ENCODE data around the gene SPN.
"Not testable (repeated sequence)": the region's sequence is repeated elsewhere in the genome, so short reads cannot be mapped to it uniquely, and the experiment has no call there.

- TF ChIP-seq, protein P1, sequence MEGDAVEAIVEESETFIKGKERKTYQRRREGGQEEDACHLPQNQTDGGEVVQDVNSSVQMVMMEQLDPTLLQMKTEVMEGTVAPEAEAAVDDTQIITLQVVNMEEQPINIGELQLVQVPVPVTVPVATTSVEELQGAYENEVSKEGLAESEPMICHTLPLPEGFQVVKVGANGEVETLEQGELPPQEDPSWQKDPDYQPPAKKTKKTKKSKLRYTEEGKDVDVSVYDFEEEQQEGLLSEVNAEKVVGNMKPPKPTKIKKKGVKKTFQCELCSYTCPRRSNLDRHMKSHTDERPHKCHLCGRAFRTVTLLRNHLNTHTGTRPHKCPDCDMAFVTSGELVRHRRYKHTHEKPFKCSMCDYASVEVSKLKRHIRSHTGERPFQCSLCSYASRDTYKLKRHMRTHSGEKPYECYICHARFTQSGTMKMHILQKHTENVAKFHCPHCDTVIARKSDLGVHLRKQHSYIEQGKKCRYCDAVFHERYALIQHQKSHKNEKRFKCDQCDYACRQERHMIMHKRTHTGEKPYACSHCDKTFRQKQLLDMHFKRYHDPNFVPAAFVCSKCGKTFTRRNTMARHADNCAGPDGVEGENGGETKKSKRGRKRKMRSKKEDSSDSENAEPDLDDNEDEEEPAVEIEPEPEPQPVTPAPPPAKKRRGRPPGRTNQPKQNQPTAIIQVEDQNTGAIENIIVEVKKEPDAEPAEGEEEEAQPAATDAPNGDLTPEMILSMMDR (conservative IDR thresholded peaks at IDR 0.05; ENCODE audit: low read depth, low read length), result not testable (repeated sequence)
- TF ChIP-seq POLR2A, CEBPB (IDR thresholded peaks at IDR 0.05; ENCODE audit: low read depth, low read length): not testable (repeated sequence)
Observed at GRCh38 chr16:29622738-29623137, 40.3 kb upstream of the SPN start.

Measured in IMR-90 (cell line).